Adrenal gland (tissue), 12 donors: ENCODE results near the gene TDP2. TPM values are rescaled to one million over a fixed set of nuclear protein-coding genes. Genes with fewer than 3 reads are reported as not detected.

Experiments
- DNase-seq, 7 donors: peaks; one replicate each; pipeline ENCODE4 v3.0.0-alpha.2; 2019 to 2020
- H3K27ac ChIP-seq, 5 donors: fragments of 200-600 bp; sonication (generic) in 4 of 5; 1 replicate in 3 of 5; 2 replicates in 2 of 5; pipeline versions ENCODE4 v1.5.1 to v1.8.0; 2016 to 2020; ENCODE audit warnings: mild to moderate bottlenecking in 1 of 5
- H3K27me3 ChIP-seq: fragments of 200-600 bp; 2 replicates; pipeline ENCODE4 v1.8.0; 2021
- H3K36me3 ChIP-seq, 2 donors: fragments of 200-600 bp; replicated peaks in 1 of 2; 1 replicate in 1 of 2; 2 replicates in 1 of 2; pipeline versions ENCODE4 v1.5.1 to v1.8.0; 2018 to 2022
- H3K4me1 ChIP-seq, 2 donors: fragments of 200-600 bp; replicated peaks in 1 of 2; 1 replicate in 1 of 2; 2 replicates in 1 of 2; pipeline versions ENCODE4 v1.5.1 to v1.8.0; 2018 to 2021
- H3K4me3 ChIP-seq, 4 donors: fragments of 200-600 bp; sonication (generic) in 3 of 4; one replicate each; pipeline ENCODE4 v1.5.1; 2016 to 2018
- H3K9me3 ChIP-seq, 3 donors: fragments of 200-600 bp; sonication (generic) in 1 of 3; replicated peaks in 1 of 3; 1 replicate in 2 of 3; 2 replicates in 1 of 3; pipeline versions ENCODE4 v1.5.1 to v1.8.0; 2016 to 2021
- CTCF ChIP-seq, 6 experiments: fragments of 450-650 bp in 4 of 6; fragments of 200-600 bp in 2 of 6; sonication (generic) in 1 of 6; IDR thresholded peaks; 1 replicate in 5 of 6; 2 replicates in 1 of 6; pipeline versions ENCODE4 v1.5.1 to v1.8.0; 2016 to 2021; ENCODE audit warnings: antibody characterized with exemption in 6 of 6, mild to moderate bottlenecking in 2 of 6, moderate library complexity in 1 of 6
- POLR2A ChIP-seq, 2 donors: fragments of 450-650 bp; IDR thresholded peaks; one replicate each; pipeline ENCODE4 v1.6.1; 2017; ENCODE audit warnings: antibody characterized with exemption in 2 of 2, mild to moderate bottlenecking in 2 of 2, moderate library complexity in 1 of 2
- WGBS, 4 donors: extraction: QIAGEN DNeasy Blood & Tissue Kit in 2 of 4; methylation state at CpG; one replicate each; pipeline versions ENCODE4 v1.1.5 to v1.1.7; 2013 to 2017; 5-methylcytosine and 5-hydroxymethylcytosine counted together
- intact Hi-C, 2 donors: fragments of 100-400 bp; cut with DNase I; formaldehyde crosslinking; loops; one replicate each; pipeline versions ENCODE4 v1.14.1 to v1.15.0; 2022 to 2023
- polyA plus RNA-seq, 3 donors: library from polyadenylated mRNA; stranded (reverse); fragments of 200-250 nt in 2 of 3; fragments of 350-450 nt in 1 of 3; fragmentation: Illumina TruSeq in 1 of 3; extraction: RNeasy Lipid Tissue Mini Kit (QIAGEN cat#74804) in 1 of 3; gene quantifications; one replicate each; pipeline ENCODE4 v1.2.3, GENCODE V29; 2013 to 2014
- total RNA-seq, 9 donors: library from RNA; depleted of rRNA in 4 of 9; stranded (reverse); fragments of >200 nt in 4 of 9; fragments of 120-200 nt in 1 of 9; fragmentation: NEBNext Ultra II Directional in 1 of 9; extraction: Animal tissue kit (Norgen Biotek cat#: 25700) in 1 of 9; gene quantifications; one replicate each; pipeline versions ENCODE4 v1.1.0 to v1.2.4, GENCODE V29; 2013 to 2023
- donor health status: healthy with polysubstance abuse.
- donor health status: Bipolar disorder and iron deficiency.
- donor health status: DM: yes; HTN: yes; CAD: no.
- donor health status: DM: no; HTN: no; CAD: no.
- donor health status: DM: no; HTN: no; CAD: no.
- donor health status: DM: yes; HTN: yes; CAD: no.

Gene TDP2
- total and polyA plus RNA-seq, 12 donors, result 12.9 to 55.8 (median 33.0) TPM

- Histone ChIP-seq H3K4me3 (no peak overlapping the region), H3K27ac (no peak overlapping the region), H3K4me1 (peaks cover 0 to 5% of the 10 kb centered on the region in 2 donors), H3K36me3 (no peaks in the 10 kb centered on the region), H3K9me3 (no peaks in the 10 kb centered on the region), H3K27me3 (no peaks in the 10 kb centered on the region)
- WGBS, 4 donors, result 85 to 88% (median 87%) methylated on average over 1 of the region's 1 CpG
- intact Hi-C loops, result loop anchor here in 1 of 2 donors (5.0 to 10.0 kb wide), 2 partner anchors 108 to 266 kb away; no protein-coding TSS in a partner anchor
- TF ChIP-seq POLR2A (IDR thresholded peaks at IDR 0.05) (no peak), CTCF (IDR thresholded peaks at IDR 0.05) (no peak)
- no peak for DNase-seq
Observed at GRCh38 chr6:24690593-24690992, 23.9 kb upstream of the TDP2 start.

GRCh38 chr6:24689964-24690363 lies 23.3 kb upstream of the TDP2 start:
- TF ChIP-seq POLR2A (IDR thresholded peaks at IDR 0.05) (no peak), CTCF (IDR thresholded peaks at IDR 0.05) (no peak)
- no peaks in the 10 kb centered on the region for H3K9me3 ChIP-seq
- H3K27me3 ChIP-seq, result no peaks in the 10 kb centered on the region
- H3K36me3 ChIP-seq, result no peaks in the 10 kb centered on the region
- H3K4me3 ChIP-seq, result no peak overlapping the region
- intact Hi-C loops, result loop anchor here in 1 of 2 donors (5.0 to 10.0 kb wide), 2 partner anchors 108 to 265 kb away; no protein-coding TSS in a partner anchor
- no peak for DNase-seq
- 55 to 67% (median 64%) methylated on average over 2 of the region's 2 CpGs for WGBS, 4 donors
- no peak overlapping the region for H3K27ac ChIP-seq
- H3K4me1 ChIP-seq, result peaks cover 0 to 5% of the 10 kb centered on the region in 2 donors

- Histone ChIP-seq H3K4me3 (no peak overlapping the region), H3K27ac (no peak overlapping the region), H3K27me3 (no peaks in the 10 kb centered on the region), H3K4me1 (peaks cover 0 to 5% of the 10 kb centered on the region in 2 donors), H3K36me3 (no peaks in the 10 kb centered on the region), H3K9me3 (no peaks in the 10 kb centered on the region)
- no peak for DNase-seq
- TF ChIP-seq POLR2A (IDR thresholded peaks at IDR 0.05) (no peak), CTCF (IDR thresholded peaks at IDR 0.05) (no peak)
- intact Hi-C loops, result no loop called here
- WGBS, 4 donors, result 90 to 95% (median 92%) methylated on average over 4 of the region's 4 CpGs
Observed at GRCh38 chr6:24686946-24687345, 20.2 kb upstream of the TDP2 start.

GRCh38 chr6:24686408-24686807 lies 19.7 kb upstream of the TDP2 start:
- WGBS, 4 donors, result 88 to 100% (median 92%) methylated on average over 1 of the region's 1 CpG

More at GRCh38 chr6:24686408-24686807, 19.7 kb upstream of the TDP2 start:
- no peaks in the 10 kb centered on the region for H3K27me3 ChIP-seq
- H3K4me1 ChIP-seq, result peaks cover 0 to 5% of the 10 kb centered on the region in 2 donors
- no peaks in the 10 kb centered on the region for H3K36me3 ChIP-seq
- DNase-seq, result no peak
- no peak overlapping the region for H3K27ac ChIP-seq
- TF ChIP-seq CTCF (IDR thresholded peaks at IDR 0.05) (no peak), POLR2A (IDR thresholded peaks at IDR 0.05) (no peak)
- intact Hi-C loops, result no loop called here
- H3K4me3 ChIP-seq, result no peak overlapping the region
- no peaks in the 10 kb centered on the region for H3K9me3 ChIP-seq
